GM21367 (cell line): ENCODE measurements around the gene CHURC1.
A peak's percentile ranks its signal among the peaks of the same experiment; 100 is the strongest.

Experiments
- ATAC-seq: cut with Tn5 transposase; IDR thresholded peaks from one replicate; pipeline ENCODE4 v1.9.1; 2021; ENCODE audit not compliant: unreplicated experiment

Gene CHURC1

DNA sequence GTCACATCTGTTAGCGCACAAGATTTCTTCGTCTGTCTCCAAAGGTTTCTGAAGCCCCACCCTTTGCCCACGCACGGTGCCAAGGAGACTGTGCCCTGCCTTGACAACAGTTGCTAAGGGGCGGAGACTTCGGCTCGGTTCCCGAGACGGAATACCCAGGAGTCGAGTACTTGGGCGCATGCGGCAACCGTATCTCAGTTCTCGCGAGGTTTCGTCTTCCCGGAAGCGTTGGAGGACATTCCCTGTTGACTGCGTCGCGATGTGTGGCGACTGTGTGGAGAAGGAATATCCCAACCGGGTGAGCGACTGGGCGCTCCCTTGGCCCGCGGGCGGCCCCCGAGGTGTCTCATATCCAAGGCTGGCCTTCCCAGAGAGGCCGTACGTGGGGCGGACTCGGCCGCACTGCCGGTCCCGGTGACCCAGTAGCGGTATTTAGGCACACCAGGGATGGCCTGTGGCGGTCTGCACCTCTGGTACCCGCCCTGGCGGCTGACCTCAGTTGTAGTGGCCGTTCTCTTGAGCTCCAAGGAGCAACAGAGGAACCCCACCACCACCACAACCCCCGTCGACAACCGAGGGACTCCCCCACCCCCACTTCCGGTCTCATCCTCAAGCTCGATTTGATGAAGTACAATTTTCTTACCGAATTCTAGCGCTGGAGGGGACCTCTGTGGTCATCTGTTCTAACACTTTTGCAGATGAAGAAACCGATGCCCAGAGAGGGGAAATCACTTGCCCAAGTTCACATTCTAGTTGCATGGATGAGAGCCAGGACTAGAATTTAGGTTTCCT is at the start of gene CHURC1:
CHURC1 (plus strand) TSS at position 219 of the 792 bp plus-strand sequence; CDS start at position 260, 41 bp downstream.
- ATAC-seq, result peak; percentile 95

DNA sequence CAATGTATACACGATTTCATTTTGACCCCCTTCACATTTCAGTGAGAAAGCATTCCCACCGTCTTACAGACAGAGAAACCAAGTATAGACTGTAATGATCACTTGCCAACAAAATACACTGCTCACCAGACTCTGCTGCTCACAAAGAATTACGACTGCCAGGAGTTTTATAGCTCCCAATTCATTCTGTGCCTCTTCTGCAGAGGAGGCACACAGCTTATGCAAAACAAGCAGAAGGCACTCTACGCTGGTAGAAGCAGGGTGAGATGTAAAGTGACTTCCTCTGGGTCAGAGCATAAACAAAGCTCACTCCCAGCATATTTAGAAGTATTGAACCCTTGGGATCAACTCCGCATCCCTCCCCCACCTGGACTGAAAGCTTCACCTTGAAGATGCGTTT is 49.1 kb upstream of the CHURC1 start:
- no peak for ATAC-seq

DNA sequence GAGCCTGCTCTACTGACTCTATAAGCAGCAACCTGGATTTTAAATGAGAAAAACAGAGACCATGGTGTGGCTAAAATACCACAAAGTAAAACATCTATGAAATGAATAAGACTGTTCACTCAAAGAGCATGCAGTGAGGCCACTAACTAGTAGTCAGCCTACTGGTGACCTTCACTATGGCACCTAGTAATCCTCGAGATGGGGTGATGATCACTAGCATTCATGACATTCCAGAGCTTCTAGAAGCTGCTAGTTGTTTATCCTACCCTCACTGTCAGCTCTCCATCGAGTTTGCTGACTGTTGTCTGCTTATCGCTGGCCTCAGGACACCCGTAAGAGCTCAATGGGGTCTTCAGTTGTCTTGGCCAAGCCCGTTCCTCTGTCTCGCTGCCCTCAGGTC is 48.3 kb upstream of the CHURC1 start:
- ATAC-seq, result no peak

DNA sequence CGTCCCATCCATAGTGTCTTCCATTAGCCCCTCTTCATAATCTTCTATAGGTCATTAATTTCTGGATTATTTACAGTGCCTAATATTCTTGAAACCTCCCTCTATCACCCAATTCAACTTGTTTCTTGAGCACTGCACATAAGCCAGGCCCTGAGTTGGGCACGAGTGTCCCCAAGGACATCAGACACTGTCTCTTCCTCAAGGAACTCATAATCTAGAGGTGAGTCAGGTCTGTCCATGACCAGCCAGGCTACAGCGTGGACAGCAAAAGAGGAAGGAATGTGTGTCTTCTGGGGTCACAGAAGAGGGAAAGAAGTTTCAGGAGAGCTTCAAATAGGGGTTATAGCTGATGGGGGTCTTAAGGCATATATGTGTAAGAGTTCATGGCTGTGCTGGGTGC is 47.1 kb upstream of the CHURC1 start:
- no peak for ATAC-seq

DNA sequence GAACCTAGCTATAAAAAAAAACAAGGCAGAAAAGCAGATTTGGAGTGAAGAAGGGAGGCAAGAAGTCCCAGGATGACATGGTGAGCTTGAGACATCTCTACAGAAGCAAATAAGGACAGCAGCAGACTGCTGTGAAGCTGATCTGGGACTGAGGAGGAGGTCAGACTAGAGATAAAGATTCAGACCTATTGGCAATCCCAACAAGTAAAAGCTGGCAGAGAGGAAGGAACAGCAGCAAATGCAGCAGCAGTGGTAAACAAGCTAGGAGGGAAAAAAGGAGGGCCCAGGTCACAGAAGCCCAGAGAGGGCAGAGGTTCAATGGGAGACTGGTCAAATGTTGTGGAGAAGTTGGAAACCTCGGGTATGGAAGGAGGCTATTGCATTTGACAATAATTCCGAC is 45.9 kb upstream of the CHURC1 start:
- ATAC-seq, result no peak

DNA sequence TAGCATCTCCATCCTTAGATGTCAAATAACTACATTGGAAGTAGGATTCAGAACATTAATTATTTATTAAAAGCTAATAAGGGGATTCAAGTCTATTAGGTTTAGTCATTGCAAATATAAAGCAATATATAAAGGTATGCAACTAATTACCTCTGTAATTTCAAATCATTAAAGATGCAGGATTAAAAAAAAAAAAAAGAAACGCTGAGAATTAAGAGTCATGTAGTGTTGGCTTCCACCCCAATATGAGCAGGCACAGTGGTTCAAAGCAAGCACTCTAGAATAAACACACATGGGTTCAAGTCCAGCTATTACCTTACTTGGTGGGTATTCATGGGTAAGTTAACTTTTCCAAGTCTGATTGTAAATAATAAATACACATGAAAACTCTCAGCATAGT is 45.4 kb upstream of the CHURC1 start:
- ATAC-seq, result no peak

DNA sequence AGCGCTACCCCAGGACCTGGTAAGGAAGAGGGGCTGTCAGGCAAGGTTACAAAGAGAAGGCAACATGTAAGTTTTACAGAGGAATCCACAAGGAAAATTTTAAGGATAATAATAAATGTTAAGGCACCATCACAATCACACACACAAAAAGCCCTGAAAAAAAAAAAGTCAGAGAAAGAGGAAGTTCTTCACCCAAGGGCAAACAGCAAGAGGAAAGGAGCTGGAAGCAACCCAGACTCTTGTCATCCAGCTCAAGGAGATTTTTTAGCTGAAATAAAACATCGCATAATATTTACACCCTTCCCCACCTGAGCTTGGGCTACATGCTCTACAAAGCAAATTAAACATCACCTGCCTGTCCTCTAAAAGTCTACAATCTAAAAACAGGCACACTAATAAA is 44.1 kb upstream of the CHURC1 start:
- no peak for ATAC-seq

DNA sequence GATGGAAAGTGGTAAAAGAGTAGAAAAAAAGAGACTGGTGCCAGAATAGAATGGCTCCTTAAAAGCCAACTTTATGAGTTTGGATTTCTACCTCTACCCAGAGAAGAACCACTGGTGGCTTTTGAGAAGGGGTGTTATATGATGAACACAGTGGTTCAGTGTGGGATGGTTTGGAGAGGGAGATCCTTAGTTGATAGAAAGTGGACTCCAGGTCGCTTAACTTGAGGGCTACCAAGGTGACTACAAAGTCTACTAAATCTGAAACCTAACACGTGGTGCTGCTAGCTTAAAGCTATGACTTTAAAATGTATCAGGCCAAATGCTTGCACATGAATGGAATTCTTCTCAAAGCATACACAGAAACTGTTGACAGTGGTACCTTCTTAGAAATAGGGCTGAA is 42.9 kb upstream of the CHURC1 start:
- no peak for ATAC-seq

DNA sequence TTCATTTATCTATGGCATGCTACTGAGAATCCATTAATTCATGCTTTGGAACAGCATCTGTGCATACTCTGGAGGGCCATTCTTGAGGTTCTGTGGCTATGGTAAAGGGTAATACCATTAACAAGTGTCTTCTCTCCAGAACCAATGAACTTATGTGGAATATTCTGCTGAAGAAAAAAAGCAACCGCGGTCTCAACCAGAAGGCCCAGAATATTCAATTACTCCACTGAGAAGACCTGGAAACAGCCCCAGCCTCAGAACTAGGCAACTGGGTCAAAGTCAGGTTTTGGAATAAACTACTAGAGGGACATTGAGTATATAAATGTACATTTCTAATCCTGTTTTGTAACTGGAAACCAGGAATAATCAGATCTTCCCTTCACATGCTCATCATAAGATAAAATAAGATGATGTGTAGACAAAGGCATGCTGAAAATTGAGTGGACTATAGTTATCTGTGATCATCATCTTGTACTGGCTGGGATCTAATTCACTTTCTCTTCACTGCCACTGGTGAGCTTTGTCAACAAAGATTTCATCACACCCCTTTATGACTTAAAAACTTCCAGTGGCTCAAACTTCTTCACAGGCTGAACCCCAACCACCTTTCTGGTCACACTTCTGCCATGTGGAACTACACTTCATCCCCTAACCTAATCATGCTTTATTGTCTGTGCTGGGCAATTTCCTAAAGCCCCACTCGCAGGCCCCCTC is 40.6 kb upstream of the CHURC1 start:
- no peak for ATAC-seq

DNA sequence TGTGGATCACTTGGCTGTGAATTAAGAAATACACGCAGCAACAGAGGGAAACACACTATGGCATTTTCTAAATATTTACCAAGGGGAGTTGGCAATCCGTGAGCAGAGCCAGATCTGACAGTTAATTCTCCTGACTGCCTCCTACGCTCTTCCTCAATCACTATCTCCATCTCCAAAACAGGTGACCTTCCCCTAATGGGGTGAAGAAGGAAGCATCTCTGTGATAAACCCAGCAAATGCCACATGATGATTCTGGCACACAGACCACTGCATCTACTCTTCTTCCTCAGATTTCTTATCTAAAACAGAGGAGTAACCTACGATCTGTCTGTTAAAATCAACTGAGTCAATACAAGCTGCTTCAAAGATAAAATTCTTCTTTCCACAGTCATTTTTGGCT is 38.9 kb upstream of the CHURC1 start:
- ATAC-seq, result no peak

DNA sequence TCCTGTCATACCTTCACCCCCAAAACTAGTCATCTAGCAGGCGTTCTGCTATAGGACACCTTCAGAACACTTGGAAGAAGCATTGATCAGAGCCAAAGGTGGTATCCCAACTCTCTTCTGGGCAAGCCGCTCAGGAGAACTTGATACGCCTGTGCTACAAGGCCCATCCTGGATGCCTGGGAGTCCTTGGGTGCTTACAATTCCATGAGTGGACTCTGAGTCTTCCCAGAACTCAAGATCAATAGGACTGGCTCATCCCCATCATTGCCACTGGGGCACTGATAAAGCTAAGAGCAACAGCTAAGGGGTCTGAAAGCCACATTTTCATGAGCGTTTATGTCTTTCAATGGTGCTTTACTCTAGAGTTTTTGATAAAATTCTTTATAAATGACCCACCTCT is 36.4 kb upstream of the CHURC1 start:
- no peak for ATAC-seq

DNA sequence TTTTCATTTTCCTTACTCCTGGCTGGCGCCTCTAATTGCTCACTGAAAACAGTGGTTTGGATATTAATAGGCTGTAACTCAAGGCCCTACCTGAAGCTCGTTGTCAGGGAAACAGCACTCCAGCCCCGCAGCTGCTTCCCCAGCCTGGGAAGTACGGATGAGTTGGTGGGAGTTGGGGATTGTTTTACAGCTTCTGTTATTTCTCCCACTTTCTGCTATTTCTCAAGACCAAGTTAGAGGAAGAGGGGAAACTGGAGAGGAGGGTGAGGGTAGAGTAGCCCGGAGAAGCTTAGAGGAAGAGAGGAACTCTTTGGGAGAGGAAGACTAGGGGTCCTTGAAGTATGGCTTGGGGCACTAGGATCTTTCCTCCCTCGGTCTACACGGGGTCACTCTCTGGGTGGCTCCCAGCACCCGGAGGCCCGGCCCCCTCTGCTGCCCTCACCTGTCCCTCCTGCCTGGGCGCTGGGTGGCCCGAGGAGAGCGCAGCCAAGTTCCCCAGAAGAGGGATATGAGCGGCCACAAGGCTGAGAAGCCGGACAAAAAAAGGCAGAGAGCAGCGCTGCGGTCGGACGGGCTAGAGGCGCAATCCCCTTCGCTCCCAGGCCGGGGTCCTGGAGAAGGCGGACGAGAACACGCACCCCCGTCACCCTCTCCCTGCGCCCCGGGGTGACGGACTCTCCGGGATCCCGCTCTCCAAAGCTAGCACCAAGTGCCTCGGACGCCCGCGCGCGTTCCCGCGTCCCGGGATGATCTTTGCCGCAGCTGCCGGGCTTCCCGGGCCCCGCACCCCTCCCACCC is 35.2 kb upstream of the CHURC1 start:
- no peak for ATAC-seq

DNA sequence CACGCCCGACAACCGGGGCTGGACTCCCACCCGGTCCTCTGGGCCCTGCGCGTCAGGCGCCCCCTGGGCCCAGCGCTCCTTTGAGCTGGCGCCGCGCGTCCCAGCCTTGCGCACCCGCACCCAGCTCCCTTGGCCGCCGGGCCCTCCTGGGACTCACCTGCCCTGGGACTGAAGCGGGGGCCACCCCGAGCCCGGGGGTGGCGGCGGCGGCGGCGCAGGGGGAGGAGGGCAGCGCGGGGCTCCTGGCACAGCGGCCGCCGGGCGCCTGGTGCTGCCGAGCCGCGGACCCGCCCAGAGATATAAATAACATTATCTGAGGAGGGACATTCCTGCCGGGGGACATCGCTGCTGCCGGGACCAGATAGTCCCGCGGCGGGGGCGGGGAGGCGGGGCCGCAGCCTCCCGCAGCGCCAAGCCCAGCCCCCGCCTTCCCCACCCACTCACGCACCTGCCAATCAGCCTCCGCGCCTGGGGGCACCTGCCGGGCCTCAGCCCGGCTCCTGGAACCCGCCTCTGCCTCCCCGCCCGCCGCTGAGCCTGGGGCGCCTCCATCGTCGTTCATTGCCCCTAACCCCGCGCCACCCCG is 34.5 kb upstream of the CHURC1 start, which contains the start of gene SPTB:
SPTB (minus strand) TSS at position 273 of the 586 bp plus-strand sequence. CDS start 56,813 bp downstream, outside the sequence.
- ATAC-seq, result no peak

DNA sequence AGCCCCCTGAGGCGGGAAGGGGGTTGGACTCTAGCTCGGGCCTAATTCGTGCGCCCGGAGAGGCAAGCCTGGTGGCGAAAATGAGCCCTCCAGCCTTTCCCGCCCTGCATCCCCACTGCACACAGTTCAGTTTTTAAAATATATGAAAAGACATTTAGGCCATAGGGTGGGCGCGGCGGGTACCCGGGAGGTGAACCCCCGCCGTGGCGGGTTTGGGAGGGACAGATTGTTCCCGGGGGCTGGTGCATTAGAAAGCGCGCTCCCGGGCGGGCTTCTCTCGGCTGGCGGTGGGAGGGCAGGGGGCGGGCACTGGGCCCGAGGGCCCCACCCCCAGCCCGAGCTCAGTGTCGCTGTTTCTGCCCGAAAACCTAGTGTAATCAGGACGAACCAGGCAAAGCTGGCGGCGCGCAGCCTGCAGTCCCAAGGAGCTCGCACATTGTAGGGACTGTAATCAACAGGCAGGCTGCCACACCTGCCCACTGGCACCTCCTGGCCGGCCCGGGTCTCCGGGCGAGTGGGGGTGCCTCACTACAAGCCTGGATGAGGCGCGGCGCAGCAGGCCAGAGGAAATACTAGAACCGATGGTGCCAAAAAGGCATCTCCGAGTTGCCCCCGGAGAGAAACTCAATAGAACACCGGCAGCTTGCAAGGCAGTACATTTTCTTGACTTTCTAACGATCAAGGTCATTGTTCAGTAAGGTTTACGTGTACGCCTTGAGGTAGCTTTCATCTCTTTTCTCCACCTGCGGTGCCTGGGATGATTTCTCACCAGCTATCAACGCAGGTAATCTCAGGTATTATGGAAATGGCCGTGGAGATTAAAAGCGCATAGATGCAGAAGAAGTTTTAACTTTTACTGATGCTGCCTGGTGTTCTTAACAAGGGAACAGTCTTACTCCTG is 33.8 kb upstream of the CHURC1 start:
- ATAC-seq, result no peak

DNA sequence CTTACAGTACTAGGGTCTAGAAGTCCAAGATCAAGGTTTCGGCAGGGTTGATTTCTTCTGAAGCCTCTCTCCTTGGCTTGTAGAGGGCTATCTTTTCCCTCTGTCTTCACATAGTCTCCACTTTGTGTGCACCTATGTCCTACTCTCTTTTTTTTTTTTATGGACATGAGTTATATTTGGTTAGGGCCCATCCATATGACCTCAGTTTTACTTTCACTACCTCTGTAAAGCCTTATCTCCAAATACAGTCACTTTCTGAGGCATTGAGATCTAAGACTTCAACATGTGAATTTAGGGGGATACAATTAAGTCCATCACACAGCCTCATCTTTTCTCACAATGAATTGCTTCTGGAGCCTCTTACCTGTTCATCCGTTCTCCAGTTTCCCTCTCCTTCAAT is 28.7 kb upstream of the CHURC1 start:
- no peak for ATAC-seq

DNA sequence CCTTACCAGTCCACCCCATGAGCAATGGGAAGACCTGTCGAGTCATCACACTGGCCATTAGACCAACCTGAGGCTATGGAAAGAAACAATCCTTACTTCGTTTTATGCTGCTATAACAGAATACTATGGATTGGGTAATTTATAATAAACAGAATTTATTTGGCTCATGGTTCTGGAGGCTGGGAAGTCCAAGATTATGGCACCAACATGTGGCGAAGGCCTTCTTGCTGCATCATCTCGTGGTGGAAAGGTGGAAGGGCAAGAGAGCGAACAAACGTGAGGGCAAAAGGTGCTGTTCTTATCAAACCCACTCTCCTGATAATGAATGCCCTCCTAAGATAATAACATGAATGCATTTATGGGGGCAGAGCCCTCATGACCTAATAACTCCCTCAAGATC is 24.9 kb upstream of the CHURC1 start:
- no peak for ATAC-seq

DNA sequence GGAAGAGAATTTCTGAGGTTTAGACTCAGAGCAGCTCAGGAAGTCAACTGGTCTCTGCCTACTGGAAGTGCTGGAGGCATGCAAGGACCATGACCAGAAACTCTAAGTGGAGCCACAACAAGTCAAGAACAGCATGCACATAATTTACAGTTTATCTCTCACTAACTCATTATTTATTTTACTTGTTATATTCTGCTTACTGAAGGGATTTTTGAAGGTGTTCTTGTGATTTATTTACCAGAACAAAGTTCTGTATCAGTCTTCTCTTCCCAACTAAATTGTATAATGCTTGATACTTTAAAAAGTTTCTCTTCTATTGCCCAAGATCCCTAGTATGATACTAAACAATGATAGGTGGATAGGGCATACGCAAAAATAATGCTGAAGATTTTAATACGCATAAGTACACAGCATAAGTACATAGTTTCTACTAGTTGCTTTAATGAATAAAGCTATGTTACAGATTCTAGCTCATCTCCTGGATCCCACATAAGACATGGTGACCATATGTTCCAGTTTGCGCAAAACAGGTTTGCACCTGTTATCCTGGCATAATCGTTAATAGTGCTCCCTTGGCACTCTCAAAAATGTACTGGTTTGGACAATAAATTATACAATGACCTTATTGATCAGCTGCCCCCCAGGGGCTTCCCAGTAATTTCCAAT is 22.9 kb upstream of the CHURC1 start:
- ATAC-seq, result no peak

DNA sequence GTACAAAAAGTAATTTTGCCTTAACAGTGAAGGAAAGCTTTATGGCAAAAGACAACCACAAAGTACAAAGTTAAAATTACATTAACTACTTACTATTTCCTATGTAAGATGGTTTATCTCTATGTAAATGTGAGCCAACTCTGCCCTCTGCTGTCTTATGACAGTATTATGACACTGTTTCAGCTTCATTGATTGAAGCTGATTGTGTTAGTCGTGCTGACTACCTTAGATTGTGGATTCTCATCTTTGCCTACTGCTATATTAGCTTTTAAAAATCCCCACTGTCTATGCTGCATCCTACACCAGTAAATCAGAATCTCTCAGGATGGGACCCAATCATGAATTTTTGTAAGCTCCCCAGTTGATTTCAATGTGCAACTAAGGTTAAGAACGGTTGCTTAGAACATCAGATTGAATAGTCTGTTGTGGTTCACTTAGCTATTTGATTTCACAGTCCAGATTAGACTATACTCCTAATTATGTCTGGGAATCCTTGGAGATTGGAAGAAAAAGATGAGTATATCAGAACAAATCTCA is 22.3 kb upstream of the CHURC1 start:
- no peak for ATAC-seq

DNA sequence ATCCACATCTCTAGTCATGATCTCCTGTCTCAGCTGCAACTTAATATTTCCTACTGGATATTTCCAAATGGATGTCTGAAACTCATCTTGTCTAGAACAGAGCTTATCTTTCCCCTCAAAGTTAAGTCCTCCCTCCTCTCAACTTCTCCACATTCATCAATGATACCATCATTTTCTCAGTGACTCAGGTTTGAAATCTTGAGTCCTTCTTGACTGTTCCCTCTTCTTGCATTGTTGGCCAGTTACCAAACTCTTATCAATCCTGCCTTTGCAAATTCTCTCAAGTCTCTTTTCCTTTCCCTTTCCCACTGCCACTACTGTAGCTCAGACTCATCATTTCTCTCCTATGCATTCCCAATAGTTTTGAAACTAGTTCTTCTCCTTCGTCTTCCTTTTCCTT is 14.3 kb upstream of the CHURC1 start:
- no peak for ATAC-seq
